ENCODE measurements around the gene XRCC5.

The XRCC5 gene

DNA sequence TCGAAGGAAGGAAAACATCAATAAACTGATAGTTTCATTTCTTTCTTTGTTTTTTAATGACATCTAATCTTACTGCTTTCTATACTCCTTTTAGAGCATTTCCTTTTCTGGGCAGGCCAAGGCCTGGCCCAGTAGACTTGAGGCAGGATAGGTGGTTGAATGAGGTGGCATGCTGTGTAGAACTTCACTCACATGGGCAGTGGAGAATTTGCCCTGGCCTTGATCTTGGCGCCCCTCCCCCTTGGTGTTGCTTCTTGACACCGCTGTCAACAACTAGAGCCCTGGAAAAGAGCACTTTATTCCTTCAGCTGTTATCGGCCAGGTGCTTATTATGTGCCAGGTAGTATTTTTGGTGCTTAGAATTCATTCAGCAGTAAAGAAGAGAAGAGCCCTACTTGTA, 37.4 kb downstream of the XRCC5 start (continued):
- TF ChIP-seq, protein P1, sequence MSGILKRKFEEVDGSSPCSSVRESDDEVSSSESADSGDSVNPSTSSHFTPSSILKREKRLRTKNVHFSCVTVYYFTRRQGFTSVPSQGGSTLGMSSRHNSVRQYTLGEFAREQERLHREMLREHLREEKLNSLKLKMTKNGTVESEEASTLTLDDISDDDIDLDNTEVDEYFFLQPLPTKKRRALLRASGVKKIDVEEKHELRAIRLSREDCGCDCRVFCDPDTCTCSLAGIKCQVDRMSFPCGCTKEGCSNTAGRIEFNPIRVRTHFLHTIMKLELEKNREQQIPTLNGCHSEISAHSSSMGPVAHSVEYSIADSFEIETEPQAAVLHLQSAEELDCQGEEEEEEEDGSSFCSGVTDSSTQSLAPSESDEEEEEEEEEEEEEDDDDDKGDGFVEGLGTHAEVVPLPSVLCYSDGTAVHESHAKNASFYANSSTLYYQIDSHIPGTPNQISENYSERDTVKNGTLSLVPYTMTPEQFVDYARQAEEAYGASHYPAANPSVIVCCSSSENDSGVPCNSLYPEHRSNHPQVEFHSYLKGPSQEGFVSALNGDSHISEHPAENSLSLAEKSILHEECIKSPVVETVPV (CRISPR knock-in tag; IDR thresholded peaks at IDR 0.05): no peak

DNA sequence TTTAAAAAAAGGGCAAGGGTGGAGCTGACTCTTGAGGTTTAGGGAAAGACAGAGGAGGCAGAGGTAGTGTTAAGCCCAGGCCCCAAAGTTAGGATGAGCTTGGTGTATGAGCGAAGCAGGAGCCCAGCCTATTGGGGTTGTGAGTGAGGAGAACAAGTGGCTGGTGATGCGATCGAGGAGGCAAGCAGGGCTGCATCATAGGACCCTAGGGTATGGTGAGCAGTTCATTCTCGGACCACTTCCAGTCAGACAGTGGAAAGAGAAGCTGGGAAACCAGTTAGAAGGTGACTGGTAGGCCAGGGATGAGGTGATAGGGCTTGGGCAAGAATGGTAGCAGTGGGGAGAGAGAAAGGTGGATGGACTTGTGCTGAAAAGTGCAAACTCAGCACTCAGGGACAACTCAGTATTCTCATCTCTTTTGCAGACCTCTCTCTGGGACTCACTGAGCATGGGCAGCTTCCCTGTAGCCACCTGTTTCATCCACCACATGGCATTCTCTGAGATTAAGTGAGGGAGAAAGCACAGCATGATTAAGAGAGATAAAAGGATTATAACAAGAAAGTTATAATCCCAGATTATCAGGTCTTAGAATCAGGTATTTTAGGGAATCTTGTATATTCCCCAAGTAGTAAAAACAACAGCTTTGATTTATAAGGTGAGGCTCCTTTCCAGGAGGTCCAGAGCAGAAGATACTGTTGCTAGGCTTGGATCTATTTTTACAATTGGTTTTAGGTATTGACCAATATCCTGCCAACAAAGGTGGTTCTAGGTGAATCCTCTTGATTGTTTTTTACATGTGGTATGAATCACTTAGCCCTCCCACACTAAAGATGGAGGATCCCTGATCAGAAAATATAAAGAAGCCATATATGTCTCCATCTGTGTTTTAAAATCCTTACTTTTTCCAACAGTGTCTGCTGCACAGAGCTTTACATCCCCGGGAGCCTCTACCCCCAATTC, 38.3 kb downstream of the XRCC5 start:
- no peak; the same call in 2 of the 3 replicates for ATAC-seq
- no peak for TF ChIP-seq BACH2 (CRISPR knock-in tag; IDR thresholded peaks at IDR 0.05; ENCODE audit: borderline replicate concordance)
- no peak for TF ChIP-seq ISL1 (CRISPR knock-in tag; IDR thresholded peaks at IDR 0.05)
- no peak for TF ChIP-seq OSR1 (CRISPR knock-in tag; IDR thresholded peaks at IDR 0.05)
- no peak for TF ChIP-seq ESRRG (CRISPR knock-in tag; IDR thresholded peaks at IDR 0.05)
- TF ChIP-seq, protein P2, sequence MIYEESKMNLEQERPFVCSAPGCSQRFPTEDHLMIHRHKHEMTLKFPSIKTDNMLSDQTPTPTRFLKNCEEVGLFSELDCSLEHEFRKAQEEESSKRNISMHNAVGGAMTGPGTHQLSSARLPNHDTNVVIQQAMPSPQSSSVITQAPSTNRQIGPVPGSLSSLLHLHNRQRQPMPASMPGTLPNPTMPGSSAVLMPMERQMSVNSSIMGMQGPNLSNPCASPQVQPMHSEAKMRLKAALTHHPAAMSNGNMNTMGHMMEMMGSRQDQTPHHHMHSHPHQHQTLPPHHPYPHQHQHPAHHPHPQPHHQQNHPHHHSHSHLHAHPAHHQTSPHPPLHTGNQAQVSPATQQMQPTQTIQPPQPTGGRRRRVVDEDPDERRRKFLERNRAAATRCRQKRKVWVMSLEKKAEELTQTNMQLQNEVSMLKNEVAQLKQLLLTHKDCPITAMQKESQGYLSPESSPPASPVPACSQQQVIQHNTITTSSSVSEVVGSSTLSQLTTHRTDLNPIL (CRISPR knock-in tag; IDR thresholded peaks at IDR 0.05; ENCODE audit: low read depth): no peak
- TF ChIP-seq ZFP30 (CRISPR knock-in tag; IDR thresholded peaks at IDR 0.05): no peak
- no peak for TF ChIP-seq ARNTL (CRISPR knock-in tag; IDR thresholded peaks at IDR 0.05; ENCODE audit: borderline replicate concordance, low read depth)
- TF ChIP-seq ZNF70 (CRISPR knock-in tag; IDR thresholded peaks at IDR 0.05): no peak
- TF ChIP-seq, protein P3, sequence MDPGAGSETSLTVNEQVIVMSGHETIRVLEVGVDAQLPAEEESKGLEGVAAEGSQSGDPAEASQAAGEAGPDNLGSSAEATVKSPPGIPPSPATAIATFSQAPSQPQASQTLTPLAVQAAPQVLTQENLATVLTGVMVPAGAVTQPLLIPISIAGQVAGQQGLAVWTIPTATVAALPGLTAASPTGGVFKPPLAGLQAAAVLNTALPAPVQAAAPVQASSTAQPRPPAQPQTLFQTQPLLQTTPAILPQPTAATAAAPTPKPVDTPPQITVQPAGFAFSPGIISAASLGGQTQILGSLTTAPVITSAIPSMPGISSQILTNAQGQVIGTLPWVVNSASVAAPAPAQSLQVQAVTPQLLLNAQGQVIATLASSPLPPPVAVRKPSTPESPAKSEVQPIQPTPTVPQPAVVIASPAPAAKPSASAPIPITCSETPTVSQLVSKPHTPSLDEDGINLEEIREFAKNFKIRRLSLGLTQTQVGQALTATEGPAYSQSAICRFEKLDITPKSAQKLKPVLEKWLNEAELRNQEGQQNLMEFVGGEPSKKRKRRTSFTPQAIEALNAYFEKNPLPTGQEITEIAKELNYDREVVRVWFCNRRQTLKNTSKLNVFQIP (CRISPR knock-in tag; IDR thresholded peaks at IDR 0.05; ENCODE audit: borderline replicate concordance, low read depth): no peak
- TF ChIP-seq GLIS3 (CRISPR knock-in tag; IDR thresholded peaks at IDR 0.05): no peak
- no peak for TF ChIP-seq PPARA (CRISPR knock-in tag; IDR thresholded peaks at IDR 0.05; ENCODE audit: borderline replicate concordance)
- no peak for TF ChIP-seq ZC3H10 (CRISPR knock-in tag; IDR thresholded peaks at IDR 0.05)
- TF ChIP-seq, protein P4, sequence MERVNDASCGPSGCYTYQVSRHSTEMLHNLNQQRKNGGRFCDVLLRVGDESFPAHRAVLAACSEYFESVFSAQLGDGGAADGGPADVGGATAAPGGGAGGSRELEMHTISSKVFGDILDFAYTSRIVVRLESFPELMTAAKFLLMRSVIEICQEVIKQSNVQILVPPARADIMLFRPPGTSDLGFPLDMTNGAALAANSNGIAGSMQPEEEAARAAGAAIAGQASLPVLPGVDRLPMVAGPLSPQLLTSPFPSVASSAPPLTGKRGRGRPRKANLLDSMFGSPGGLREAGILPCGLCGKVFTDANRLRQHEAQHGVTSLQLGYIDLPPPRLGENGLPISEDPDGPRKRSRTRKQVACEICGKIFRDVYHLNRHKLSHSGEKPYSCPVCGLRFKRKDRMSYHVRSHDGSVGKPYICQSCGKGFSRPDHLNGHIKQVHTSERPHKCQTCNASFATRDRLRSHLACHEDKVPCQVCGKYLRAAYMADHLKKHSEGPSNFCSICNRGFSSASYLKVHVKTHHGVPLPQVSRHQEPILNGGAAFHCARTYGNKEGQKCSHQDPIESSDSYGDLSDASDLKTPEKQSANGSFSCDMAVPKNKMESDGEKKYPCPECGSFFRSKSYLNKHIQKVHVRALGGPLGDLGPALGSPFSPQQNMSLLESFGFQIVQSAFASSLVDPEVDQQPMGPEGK (CRISPR knock-in tag; IDR thresholded peaks at IDR 0.05; ENCODE audit: borderline replicate concordance): no peak
- no peak for TF ChIP-seq TOX (CRISPR knock-in tag; IDR thresholded peaks at IDR 0.05; ENCODE audit: borderline replicate concordance)

DNA sequence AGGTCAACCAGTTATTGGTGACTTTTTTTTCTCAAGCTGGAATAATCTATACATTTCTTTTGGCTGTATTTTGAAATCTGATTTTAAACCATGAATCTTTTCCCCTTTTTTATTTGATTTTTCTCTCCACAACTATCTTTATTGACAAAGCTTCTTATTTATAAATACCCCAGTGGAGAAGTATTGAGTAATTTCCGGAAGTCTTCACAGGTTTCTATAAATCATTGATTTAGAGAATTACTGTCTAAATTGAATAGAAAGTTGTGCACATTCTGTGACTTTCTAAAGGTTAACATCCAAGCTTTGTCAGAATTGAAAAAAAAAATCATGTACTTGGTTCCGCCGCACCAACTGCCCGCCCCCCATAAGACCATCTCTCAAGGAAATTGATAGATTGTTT, 39.8 kb downstream of the XRCC5 start:
- no peak for ATAC-seq
- no peak for TF ChIP-seq ZFP30 (CRISPR knock-in tag; IDR thresholded peaks at IDR 0.05)
- TF ChIP-seq, protein P2 (CRISPR knock-in tag; IDR thresholded peaks at IDR 0.05; ENCODE audit: low read depth): no peak
- TF ChIP-seq, protein P3 (CRISPR knock-in tag; IDR thresholded peaks at IDR 0.05; ENCODE audit: borderline replicate concordance, low read depth): no peak
- TF ChIP-seq, protein P4 (CRISPR knock-in tag; IDR thresholded peaks at IDR 0.05; ENCODE audit: borderline replicate concordance): no peak
